ENCODE measurements around the gene ATG5. TPM values are rescaled to one million over a fixed set of nuclear protein-coding genes. Genes with fewer than 3 reads are reported as not detected.

Gene ATG5
- total and polyA plus RNA-seq, 12 donors: 20.1 to 65.9 (median 41.9) TPM

DNA sequence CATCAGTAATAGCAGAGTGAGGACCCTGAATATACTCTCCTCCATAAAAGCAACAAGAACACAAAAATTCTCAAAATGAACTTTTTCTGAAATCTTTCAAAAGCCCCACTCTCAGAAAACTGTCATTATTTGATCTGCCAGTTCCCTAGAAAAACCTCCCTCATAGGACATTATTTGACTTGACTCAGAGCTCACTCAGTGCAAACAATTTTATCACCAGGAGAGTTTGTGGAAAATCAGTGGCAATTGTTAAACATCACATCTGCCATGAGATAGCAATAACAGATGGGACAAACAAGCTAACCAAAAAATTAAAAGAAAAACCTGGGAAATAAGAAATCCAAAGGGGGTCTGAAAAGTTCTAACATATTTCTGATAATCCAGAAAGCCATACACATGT is 100.0 kb downstream of the ATG5 start:
- TF ChIP-seq, protein P1, sequence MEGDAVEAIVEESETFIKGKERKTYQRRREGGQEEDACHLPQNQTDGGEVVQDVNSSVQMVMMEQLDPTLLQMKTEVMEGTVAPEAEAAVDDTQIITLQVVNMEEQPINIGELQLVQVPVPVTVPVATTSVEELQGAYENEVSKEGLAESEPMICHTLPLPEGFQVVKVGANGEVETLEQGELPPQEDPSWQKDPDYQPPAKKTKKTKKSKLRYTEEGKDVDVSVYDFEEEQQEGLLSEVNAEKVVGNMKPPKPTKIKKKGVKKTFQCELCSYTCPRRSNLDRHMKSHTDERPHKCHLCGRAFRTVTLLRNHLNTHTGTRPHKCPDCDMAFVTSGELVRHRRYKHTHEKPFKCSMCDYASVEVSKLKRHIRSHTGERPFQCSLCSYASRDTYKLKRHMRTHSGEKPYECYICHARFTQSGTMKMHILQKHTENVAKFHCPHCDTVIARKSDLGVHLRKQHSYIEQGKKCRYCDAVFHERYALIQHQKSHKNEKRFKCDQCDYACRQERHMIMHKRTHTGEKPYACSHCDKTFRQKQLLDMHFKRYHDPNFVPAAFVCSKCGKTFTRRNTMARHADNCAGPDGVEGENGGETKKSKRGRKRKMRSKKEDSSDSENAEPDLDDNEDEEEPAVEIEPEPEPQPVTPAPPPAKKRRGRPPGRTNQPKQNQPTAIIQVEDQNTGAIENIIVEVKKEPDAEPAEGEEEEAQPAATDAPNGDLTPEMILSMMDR (IDR thresholded peaks at IDR 0.05): no peak
- TF ChIP-seq POLR2A (IDR thresholded peaks at IDR 0.05): no peak
- Histone ChIP-seq H3K4me1 (replicated peaks in 1 of 2) (no peaks in the 10 kb centered on the region), H3K9me3 (replicated peaks in 1 of 3) (no peaks in the 10 kb centered on the region), H3K4me3 (no peak overlapping the region), H3K36me3 (replicated peaks in 1 of 2) (no peaks in the 10 kb centered on the region), H3K27ac (no peak overlapping the region), H3K27me3 (no peaks in the 10 kb centered on the region)
- intact Hi-C loops (cut with DNase I): loop anchor here in 1 of 2 donors (10.0 kb wide), 1 partner anchor 491 kb away; no protein-coding TSS in a partner anchor
- no peak for DNase-seq

DNA sequence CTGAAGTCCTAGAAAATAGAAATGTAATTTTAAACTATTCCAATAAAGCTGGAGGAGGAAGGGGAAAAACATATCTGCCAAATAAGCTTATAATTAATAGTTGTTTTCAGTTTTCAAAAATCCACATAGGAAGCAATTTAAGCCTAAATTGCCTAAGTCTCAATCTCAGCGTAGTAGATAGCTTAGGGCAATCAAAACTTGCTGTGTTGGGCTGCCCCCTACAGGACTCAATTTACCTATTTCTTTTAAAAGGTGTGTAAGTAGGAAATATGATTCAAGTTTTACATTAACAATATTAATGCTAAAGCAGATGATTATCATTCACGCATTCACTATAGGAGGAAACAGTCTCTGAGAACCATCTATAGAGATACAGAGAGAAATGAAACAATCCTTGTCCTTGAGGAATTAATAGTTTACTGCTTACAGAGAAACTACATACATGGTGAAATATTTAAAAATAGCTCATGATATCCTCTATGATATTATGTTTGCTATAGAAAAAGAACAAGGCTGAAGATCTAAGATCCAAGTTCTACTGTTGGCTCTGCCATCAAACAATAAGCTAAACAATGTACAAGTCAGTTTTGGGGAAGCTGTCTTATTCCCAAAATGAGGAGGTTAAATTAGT is 102.1 kb downstream of the ATG5 start:
- TF ChIP-seq, protein P1 (IDR thresholded peaks at IDR 0.05): peak; percentile 44 to 70 (median 55)
- no peak for TF ChIP-seq POLR2A (IDR thresholded peaks at IDR 0.05)
- H3K9me3 ChIP-seq (replicated peaks in 1 of 3): no peaks in the 10 kb centered on the region
- H3K4me1 ChIP-seq (replicated peaks in 1 of 2): no peaks in the 10 kb centered on the region
- no peak overlapping the region for H3K4me3 ChIP-seq
- no peaks in the 10 kb centered on the region for H3K36me3 ChIP-seq (replicated peaks in 1 of 2)
- intact Hi-C loops (cut with DNase I): loop anchor here in 1 of 2 donors (10.0 kb wide), 1 partner anchor 489 kb away; no protein-coding TSS in a partner anchor
- 52 to 60% (median 54%) methylated on average over 2 of the region's 2 CpGs for WGBS, 4 donors
- no peak overlapping the region for H3K27ac ChIP-seq
- H3K27me3 ChIP-seq: no peaks in the 10 kb centered on the region
- peak; percentile 39 to 75 (median 55) for DNase-seq

DNA sequence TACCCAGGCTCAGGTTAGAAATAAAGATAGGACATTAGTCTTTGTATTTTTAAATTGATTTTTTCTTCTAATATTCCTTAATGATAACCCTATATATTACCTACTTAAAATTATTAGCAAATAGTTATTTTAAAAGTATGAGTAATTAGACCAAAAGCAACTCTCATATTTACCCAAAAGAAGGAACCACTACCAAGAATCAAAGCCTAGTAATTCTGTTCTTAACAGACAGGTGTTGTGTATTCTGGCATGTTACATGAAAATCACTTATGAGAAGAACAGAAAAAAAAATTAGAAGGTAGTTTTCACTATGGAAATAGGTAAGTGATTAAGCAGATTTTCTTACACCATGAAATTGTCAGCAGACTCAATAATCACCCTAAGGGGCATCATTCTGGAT is 105.1 kb downstream of the ATG5 start:
- Histone ChIP-seq H3K4me1 (replicated peaks in 1 of 2) (no peaks in the 10 kb centered on the region), H3K27me3 (no peaks in the 10 kb centered on the region), H3K9me3 (replicated peaks in 1 of 3) (no peaks in the 10 kb centered on the region), H3K4me3 (no peak overlapping the region), H3K27ac (no peak overlapping the region), H3K36me3 (replicated peaks in 1 of 2) (no peaks in the 10 kb centered on the region)
- TF ChIP-seq, protein P1 (IDR thresholded peaks at IDR 0.05): no peak
- no peak for TF ChIP-seq POLR2A (IDR thresholded peaks at IDR 0.05)
- intact Hi-C loops (cut with DNase I): loop anchor here in 1 of 2 donors (10.0 kb wide), 1 partner anchor 486 kb away; no protein-coding TSS in a partner anchor
- no peak for DNase-seq

DNA sequence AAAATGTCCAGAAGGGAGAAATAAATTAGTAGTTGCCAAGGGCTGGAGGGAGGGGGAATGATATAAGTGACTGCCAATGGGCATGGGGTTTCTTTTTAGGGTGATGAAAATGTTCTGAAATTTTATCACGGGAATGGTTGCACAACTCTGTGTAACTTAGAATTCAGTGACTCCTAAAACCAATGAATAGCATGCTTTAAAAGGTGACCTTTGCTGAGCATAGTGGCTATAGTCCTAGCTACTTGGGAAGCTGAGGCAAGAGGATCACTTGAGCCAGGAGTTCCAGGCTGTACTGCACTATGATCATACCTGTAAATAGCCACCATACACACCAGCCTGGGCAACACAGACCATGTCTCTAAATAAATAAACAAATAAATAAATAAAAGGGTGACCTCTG is 109.0 kb downstream of the ATG5 start:
- H3K4me1 ChIP-seq (replicated peaks in 1 of 2): no peaks in the 10 kb centered on the region
- H3K27me3 ChIP-seq: no peaks in the 10 kb centered on the region
- H3K9me3 ChIP-seq (replicated peaks in 1 of 3): no peaks in the 10 kb centered on the region
- H3K4me3 ChIP-seq: no peak overlapping the region
- intact Hi-C loops (cut with DNase I): no loop called here
- no peak for DNase-seq
- H3K36me3 ChIP-seq (replicated peaks in 1 of 2): no peaks in the 10 kb centered on the region
- TF ChIP-seq POLR2A (IDR thresholded peaks at IDR 0.05): no peak
- TF ChIP-seq, protein P1 (IDR thresholded peaks at IDR 0.05): no peak
- 48 to 85% (median 74%) methylated on average over 1 of the region's 1 CpG for WGBS, 4 donors
- H3K27ac ChIP-seq: no peak overlapping the region
